HG02885 (cell line): ENCODE results near the gene NUPR1.
"Not testable (repeated sequence)": the region's sequence is repeated elsewhere in the genome, so short reads cannot be mapped to it uniquely, and the experiment has no call there.

Experiments
- ATAC-seq: cut with Tn5 transposase; IDR thresholded peaks from one replicate; pipeline ENCODE4 v1.9.1; 2021; ENCODE audit warnings: mild to moderate bottlenecking; ENCODE audit not compliant: unreplicated experiment, poor library complexity

NUPR1 gene, protein sequence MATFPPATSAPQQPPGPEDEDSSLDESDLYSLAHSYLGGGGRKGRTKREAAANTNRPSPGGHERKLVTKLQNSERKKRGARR

DNA sequence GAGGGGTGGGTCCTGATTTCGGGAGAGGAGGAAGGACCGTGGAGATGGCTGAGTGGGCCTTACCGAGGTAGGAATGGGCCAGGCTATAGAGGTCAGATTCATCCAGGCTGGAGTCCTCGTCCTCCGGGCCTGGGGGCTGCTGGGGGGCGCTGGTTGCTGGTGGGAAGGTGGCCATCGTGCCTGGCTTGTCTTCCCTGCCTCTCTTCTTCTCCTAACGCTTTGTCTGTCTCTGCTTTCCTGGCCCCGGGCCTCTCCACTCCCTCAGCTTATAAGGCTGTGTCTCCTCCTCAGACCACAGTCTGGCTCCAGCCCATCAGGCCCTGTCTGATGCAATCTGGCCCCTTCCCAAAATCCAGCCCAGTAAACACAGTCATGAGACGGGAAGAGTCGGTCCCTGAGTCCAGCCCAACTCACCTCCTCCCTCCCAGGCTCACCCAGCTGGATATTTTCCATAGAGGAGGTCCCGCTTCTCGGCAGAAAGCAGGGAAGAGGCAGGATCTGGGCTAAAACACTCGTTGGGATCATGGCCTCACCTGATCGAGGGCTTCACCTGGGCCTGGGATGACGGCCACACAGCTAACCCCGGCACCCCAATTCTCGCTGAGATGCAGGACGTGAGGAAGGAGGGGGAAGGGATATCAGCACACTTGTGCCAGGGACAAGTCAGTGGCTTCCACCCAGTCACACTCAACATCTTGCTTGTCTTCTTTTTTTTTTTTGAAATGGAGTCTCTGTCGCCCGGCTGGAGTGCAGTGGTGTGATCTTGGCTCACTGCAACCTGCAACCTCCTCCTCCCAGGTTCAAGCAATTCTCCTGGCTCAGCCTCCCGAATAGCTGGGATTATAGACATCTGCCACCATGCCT is at the start of gene NUPR1:
Gene NUPR1 (minus strand): TSS at position 242 of the 864 bp plus-strand sequence. CDS start 67 bp downstream, at position 175.
- ATAC-seq = no peak

DNA sequence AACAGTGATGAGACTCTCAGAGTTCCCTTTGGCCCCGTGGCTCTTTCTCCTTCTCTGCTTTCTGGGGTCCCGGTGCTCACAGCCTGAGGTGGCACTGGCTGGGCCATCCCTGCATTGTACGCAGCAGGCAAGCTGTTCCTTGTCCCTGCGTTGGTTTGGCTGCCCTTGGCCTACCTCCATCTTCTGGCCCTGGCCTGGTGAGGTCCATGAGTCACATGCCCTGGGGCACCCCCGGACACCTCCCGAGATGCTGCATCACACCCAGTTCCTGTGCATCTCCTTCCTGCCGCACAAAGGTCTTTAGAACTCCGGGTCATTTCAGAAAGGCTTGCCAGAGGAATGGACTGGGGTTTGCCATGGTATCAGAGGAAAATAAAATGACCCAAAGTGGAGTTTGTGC is 48.6 kb upstream of the NUPR1 start:
- ATAC-seq = no peak

DNA sequence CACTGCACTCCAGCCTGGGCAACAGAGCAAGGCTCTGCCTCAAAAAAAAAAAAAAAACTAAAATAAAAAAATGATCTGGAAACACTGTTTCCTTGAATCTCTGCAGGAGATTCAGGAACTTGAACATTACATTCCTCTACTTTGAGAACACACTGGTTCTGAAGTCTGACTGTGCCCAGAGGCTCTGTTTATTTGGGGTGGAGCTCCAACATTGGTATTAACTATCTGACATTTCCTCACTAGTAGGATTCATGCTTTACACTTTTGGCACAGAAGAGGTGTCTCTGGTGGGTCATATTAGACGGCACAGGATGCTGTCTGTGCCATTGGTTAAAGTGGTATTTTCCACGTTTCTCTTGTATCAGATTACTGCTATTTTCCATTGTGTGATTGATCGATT is 47.7 kb upstream of the NUPR1 start:
- no peak for ATAC-seq

DNA sequence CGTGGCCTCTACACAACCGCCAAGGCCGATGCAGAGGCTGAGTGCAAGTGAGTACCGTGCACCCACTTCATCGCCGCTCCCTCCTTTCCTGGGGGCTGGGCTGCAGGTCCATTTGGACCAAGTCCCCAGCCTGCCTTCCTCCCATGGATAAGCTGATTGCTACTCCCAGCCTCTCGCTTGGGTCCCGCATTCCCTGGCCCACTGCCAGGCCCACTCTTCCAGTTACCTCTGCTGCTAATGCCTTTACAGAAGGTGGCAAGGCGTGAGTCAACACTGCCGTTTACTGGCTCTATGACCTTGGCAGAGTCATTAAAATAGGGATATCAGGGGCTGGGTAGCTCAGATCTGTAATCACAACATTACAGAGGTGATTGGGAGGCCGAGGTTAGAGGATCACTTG is 46.9 kb upstream of the NUPR1 start:
- no peak for ATAC-seq

DNA sequence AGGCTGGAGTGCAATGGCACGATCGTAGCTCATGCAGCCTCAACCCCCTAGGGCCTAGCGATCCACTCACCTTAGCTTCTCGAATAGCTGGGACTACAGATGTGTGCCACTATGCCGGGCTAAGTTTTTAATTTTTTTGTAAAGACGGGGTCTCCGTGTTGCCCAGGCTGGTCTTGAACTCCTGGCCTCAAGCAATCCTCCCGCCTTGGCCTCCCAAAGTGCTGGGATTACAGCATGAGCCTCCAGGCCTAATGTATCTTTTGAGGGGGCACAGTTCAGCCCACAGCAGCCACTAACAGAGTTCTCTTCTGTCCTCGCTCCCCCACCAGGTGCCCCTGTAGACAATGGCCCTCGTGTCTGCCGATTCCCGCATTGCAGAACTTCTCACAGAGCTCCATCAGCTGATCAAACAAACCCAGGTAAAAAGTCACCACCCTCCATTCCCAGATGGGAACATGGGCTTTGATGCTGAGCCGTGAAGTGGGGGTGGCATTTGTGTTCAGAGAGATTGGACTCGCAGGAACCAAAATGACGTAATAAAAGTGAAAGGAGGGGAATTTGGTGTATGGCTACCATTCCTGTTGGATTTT is 42.0 kb upstream of the NUPR1 start:
- ATAC-seq = no peak

DNA sequence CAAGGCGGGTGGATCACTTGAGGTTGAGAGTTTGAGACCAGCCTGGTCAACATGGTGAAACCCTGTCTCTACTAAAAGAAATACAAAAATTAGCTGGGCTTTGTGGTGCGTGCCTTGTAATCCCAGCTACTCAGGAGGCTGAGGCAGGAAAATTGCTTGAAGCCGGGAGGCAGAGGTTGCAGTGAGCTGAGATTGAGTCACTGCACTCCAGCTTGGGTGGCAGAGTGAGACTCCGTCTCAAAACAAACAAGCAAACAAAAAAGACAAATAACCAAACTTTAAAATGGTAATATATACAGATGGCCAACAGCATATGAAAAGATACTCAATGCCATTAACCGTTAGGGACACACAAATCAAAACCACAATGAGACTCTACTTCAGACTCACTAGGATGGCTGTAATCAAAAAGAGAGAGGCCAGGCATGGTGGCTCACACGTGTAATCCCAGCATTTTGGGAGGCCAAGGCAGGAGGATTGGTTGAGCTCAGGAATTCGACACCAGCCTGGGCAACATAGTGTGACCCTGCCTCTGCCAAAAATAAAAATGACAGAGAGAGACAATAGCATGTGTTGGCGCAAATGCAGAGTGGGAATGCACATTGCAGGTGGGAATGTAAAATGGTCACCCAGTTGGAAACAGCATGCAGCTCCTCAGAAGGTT is 36.8 kb upstream of the NUPR1 start:
- no peak for ATAC-seq

DNA sequence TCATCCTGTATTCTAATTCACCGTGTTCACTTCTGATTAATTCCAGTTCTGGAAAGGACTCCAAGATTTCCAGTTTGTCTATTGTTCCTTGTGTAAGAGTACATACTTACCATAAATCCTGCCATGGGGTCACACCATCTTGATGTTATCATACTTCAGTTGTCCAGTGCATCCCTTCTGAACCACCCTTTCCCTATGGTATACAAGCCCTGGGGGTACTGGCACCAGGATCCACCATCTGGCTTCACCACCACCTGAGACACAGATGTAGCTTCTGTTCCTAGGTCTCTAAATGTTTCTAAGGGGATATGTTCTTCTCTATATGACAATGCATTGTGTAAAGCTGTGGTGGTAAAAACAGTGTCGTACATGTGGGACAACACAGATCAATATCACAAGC is 36.2 kb upstream of the NUPR1 start:
- no peak for ATAC-seq

DNA sequence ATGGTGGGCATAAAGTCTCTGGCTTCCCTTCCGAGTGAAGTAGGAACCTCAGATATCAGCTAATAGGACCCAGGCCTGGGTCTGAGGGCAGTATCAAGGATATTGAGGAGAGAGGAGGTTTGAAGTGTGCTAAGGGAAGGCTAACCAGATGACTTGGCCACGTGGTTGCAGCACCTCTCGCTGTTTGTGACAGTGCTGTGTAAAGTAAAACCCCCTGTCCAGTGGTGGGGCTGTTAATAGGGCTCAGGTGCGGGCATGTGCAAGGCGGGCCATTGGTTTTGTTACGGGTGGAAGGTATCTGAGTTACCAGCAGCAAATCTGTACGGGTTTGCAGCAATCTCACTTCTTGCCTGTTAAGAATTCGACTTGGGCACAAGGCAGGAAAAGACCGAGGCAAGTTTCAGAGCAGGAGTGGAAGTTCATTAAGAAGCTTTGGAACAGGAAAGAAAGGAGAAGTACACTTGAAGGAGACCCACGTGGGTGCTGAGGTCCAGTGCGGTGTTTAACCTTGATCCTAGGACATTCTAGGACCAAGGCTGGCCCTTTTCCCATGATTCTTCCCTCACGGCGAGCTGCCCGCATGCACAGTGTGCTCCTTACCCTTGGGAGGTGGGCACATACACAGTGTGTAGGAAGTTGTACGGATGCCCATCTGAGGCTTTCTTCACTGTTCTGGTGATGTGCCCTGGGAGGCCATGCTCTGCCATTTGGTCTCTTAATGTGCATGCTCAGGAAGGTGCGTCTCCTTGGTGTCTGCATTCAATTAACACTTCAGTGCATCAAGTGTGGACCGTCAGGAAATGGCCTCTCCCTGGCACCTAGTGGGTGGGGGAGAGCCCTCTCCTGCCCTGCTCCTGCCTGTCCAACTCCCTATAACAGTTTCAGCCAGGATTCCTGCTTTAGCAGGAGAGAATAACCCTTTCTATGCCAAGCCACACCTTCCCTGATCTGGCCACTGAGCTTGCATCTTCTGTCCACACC is 35.3 kb upstream of the NUPR1 start:
- ATAC-seq = no peak

DNA sequence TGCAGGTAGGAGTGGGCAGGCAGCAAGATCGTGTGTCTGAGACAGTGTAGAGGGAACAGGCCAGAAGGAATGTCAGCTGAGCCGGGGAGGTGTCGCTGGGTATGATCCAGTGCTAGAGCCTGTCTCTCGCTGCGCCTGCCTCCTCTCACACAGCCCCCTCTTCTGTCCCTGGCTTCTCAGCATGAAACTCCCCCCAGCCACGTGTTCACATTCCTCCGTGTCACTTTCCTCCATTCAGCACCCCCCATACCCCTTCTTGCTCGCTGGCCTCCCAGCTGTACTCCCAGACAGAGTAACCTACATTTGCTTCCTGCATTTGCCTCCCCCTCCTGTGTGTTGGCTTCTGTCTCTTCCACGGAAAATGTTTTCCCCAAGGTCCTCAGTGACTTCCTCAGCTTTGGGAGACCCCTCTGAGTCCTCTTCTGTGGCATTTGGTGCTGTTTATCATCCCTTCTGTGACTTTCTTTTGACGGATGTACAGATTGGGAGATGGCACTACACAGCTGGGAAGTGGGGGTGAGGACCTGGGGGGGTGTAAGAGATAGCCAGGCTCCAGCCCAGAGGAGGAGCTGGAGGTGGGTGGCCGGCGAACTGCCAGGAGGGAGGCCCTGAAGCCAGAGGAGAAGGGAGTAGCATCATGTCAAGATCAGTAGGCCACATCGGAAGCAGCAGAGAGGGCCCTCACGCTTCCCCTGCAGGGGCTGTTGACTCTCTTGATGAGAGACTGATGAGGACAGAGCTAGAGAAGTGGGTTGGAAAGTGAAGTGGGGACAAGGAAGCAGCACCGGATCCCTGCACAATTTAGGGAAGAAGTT is 34.1 kb upstream of the NUPR1 start:
- ATAC-seq = no peak

DNA sequence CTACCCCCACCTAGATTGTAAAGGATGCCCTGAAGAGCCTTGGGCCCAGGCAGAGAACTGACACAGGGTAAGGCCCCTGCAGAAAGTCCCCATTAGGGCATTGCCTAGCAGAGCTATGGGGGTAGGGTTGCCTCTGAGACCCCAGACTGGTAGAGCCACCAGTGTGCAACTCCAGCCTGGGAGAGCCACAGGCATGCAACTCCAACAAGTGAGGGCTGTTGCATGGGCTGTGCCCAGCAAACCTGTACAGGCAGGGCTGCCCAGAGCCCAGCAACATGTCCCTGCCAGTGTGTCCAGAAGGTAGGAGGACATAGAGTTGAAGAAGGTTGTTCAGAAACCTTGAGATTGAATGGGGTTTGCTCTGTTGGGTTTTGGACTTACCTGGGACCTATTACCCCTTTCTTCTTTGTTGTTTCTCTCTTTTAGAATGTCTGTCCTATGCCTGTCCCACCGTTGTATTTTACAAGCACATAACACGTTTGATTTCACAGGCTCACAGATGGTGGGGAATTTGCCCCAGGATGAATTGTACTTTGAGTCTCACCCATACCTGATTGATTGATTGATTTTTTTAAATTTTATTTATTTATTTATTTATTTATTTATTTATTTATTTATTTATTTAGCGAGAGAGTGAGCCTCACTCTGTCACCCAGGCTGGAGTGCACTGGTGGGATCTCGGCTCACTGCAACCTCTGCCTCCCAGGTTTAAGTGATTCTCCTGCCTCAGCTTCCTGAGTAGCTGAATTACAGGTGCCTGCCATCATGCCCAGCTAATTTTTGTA is 31.4 kb upstream of the NUPR1 start:
- ATAC-seq = no peak

DNA sequence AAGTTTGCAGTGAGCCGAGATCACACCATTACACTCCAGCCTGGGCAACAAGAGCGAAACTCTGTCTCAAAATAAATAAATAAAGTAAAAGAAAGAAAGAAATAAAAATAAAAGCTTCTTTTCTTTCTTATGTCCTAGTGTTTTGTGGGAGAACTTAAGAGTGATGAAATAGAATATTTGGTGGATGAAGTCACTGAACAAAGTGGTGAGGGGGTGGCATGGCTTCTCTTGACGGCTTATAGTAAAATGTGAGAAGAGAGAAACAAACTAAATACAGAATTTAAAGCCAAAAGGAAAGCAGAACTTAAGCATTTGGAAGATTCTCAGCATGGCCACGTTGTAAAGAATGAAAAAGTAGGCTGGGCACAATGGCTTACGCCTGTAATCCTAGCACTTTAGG is 30.2 kb upstream of the NUPR1 start:
- ATAC-seq = no peak

DNA sequence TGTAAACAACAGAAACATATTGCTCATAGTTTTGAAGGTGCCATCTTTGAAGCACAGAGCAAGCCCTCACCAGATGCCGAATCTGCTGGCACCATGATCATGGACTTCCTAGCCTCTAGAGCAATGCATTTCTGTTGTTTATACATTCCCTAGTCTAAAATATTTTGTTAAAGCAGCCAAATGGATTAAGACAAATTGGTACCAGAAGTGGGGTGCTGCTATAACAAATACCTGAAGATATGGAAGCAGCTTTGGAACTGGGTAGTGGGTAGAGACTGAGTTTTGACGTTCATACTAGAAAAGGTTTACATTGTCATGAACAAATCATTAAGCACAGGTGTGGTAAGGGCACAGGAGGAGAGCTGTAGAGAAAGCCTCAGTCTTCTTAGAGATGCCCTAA is 28.5 kb upstream of the NUPR1 start:
- no peak for ATAC-seq

DNA sequence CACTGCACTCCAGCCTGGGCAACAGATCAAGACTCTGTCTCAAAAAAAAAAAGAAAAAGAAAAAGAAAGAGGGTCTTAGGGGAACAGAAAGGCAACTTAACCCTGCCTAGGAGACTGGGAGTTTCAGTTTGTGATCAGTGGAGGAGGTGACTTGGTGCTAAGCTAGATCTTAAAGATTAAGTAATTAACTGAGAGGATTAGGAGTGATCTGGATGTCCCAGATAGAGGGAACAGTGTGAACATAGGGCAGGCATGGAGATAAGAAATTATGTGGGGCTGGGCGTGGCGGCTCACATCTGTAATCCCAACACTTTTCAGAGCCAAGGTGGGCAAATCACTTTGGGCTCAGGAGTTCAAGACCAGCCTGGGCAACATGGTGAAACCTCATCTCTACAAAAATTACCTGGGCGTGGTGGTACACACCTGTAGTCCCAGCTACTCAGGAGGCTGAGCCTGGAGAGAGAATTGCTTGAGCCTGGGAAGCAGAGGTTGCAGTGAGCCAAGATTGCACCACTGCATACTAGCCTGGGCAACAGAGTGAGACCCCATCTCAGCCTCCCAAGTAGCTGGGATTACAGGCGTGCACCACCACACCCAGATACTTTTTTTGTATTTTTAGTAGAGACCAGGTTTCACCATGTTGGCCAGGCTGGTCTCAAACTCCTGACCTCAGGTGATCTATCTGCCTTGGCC is 27.6 kb upstream of the NUPR1 start:
- not testable (repeated sequence) for ATAC-seq

DNA sequence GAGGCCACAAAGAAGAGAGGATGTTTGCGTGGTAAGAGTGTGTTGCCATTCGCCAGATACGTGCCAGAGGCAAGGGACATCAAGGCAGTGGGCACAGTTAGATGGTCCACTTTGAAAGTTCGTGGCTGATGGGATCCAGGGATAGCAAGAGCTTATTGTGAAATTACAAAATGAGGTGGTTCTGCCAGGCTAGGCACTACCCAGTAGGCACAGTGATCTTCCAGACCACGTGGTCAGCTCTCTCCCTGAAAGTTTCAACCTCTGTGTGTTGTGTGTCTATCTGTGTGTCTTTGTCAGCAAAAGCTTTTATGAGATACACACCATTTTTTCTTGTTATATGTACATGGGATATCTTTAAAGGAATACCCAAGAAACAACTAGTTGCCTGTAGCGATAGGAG is 24.4 kb upstream of the NUPR1 start:
- ATAC-seq = no peak

DNA sequence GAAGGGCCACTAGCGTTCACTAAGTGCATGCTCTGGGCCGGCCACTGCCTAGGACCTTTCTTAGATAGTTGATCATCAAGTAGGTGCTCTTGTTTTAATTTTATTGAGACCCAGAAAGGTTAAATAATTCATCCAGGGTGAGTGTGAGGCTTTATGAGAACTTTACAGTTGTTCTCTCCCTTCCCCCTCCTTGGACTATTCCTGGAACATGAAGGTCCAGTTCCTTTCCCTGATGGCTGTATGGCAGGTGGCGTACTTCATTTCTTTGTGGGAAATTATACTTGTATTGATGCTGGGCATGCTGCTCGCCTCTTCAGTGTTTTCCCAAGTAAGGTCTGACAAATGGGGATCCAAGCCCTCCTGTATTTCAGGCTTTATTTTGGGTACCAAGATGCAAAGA is 23.4 kb upstream of the NUPR1 start:
- no peak for ATAC-seq

DNA sequence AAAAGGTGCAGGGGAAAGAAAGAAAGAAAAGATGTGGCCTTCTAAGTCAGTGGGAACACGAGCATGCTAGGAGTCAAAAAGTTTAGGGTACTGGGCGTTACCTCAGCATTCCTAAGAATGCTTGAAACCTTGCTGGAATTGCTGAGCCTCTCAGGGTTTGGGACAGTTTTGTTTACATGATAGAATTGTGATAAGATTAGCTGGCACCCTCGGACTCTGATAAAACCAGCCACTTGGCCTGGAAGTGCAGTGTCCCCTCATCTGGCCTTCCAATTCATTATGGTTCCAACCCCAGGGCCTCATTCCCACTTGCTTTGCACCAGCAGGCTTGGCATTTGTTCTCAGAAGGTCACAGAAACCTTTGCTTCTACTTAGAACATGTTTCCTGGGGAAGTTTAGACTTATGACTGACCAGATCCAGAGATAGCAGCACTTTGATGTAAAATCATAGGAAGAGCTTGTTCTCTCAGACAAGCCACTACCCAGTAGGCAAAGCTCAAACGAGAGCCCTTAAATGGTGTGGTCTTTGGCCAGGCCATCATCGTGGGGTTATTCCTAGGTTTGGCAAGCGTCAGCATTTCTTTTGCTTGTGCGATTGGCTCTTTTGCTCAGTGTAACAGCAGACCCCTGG is 22.9 kb upstream of the NUPR1 start:
- no peak for ATAC-seq

DNA sequence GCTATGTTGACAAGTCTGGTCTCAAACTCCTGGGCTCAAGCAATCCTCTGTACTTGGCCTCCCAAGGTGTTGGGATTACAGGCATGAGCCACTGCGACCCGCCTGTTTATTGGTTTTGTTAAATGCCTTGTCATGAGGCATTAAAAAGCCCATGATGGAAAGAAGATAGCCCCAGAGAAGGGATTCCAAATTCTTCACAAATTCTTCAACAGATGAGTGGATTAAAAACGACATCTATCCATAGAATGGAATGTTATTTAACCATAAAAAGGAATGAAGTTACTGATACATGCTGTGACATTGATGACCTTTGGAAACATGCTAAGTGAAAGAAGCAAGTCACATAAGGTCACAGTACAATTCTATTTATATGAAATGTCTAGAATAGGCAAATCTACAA is 19.7 kb upstream of the NUPR1 start:
- ATAC-seq = no peak

DNA sequence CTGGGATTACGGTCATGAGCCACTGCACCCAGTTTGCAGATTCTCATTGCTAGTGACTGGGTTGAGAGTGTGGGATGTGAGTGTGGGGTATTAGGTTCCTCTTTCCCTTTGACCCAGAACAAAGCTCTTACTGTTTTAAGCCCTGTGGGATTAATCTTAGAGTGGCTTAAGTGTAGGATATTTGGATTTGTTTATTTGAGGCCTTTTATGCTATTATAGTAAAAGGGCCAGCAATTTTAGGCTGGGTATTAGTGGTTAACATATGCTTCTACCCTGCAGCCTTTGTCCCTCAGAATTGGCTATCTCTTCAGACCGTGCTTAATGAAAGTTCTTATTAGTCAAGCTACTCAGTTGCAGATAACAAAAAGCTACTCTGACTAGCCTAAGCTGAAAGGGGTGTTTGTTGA is 18.1 kb upstream of the NUPR1 start:
- ATAC-seq = no peak
